T-helper 1 cell treated with Interleukin-12 subunit alpha and Interleukin-12 subunit beta and Interleukin-4 antibody, amounts not matched to agents 30 ng/mL and 1 ng/mL, for 36 hours (primary cell): Measurements from ENCODE around the gene SACM1L. TPM values are rescaled to one million over a fixed set of nuclear protein-coding genes. Genes with fewer than 3 reads are reported as not detected.

Experiments
- intact Hi-C: fragments of 100-400 bp; cut with micrococcal nuclease; formaldehyde crosslinking; loops from one replicate; pipeline ENCODE4 v1.15.1; 2024
- total RNA-seq: library from RNA; stranded (reverse); gene quantifications from 2 replicates; pipeline ENCODE4 v1.2.3, GENCODE V29; 2022

SACM1L gene
- 76.2 and 78.0 TPM in 2 replicates for total RNA-seq

GRCh38 chr3:45688882-45689786 lies at the start of gene SACM1L:
Gene SACM1L, plus strand, starts transcription at chr3:45689396. Its CDS starts 70 bp downstream, at chr3:45689466.
- intact Hi-C loops = loop anchor here (1.0 to 10.0 kb wide), 12 partner anchors 12 to 1594 kb away; partner anchors contain the start of genes FYCO1, KIAA1143, KIF15 and KIF9

GRCh38 chr3:45640091-45640507 lies 49.1 kb upstream of the SACM1L start:
- intact Hi-C loops = no loop called here

- intact Hi-C loops = no loop called here
Observed at GRCh38 chr3:45640724-45641361, 48.4 kb upstream of the SACM1L start.

GRCh38 chr3:45641756-45642155 lies 47.4 kb upstream of the SACM1L start:
- intact Hi-C loops = no loop called here

- intact Hi-C loops = no loop called here
Observed at GRCh38 chr3:45642731-45643152, 46.5 kb upstream of the SACM1L start.

- intact Hi-C loops = no loop called here
Observed at GRCh38 chr3:45644063-45644790, 45.0 kb upstream of the SACM1L start.

GRCh38 chr3:45644791-45645201 lies 44.4 kb upstream of the SACM1L start:
- intact Hi-C loops = no loop called here

GRCh38 chr3:45646051-45646585 lies 43.1 kb upstream of the SACM1L start:
- intact Hi-C loops = no loop called here

GRCh38 chr3:45647148-45647619 lies 42.0 kb upstream of the SACM1L start:
- intact Hi-C loops = no loop called here

- intact Hi-C loops = no loop called here
Observed at GRCh38 chr3:45653205-45653604, 36.0 kb upstream of the SACM1L start.

- intact Hi-C loops = no loop called here
Observed at GRCh38 chr3:45654397-45654944, 34.7 kb upstream of the SACM1L start.

- intact Hi-C loops = loop anchor here (1.0 to 5.0 kb wide), 6 partner anchors 9 to 619 kb away; no protein-coding TSS in a partner anchor
Observed at GRCh38 chr3:45655906-45656305, 33.3 kb upstream of the SACM1L start.

- intact Hi-C loops = loop anchor here (1.0 to 5.0 kb wide), 6 partner anchors 9 to 619 kb away; no protein-coding TSS in a partner anchor
Observed at GRCh38 chr3:45656575-45657363, 32.4 kb upstream of the SACM1L start.

GRCh38 chr3:45657853-45658252 lies 31.3 kb upstream of the SACM1L start:
- intact Hi-C loops = loop anchor here (2.0 to 5.0 kb wide), 2 partner anchors 159 to 447 kb away; no protein-coding TSS in a partner anchor

GRCh38 chr3:45659661-45660566 lies 29.3 kb upstream of the SACM1L start:
- intact Hi-C loops = loop anchor here (5.0 to 10.0 kb wide), 4 partner anchors 157 to 1325 kb away; partner anchors contain the start of genes TCAIM and TMEM158

- intact Hi-C loops = loop anchor here (5.0 to 10.0 kb wide), 3 partner anchors 414 to 1326 kb away; partner anchors contain the start of genes TCAIM and TMEM158
Observed at GRCh38 chr3:45660567-45660901, 28.7 kb upstream of the SACM1L start.

- intact Hi-C loops = loop anchor here (1.0 to 10.0 kb wide), 10 partner anchors 25 to 1330 kb away; partner anchors contain the start of genes LARS2, SACM1L, TCAIM and TMEM158
Observed at GRCh38 chr3:45664578-45664977, 24.6 kb upstream of the SACM1L start.

- intact Hi-C loops = loop anchor here (1.0 to 10.0 kb wide), 7 partner anchors 9 to 1330 kb away; partner anchors contain the start of gene TCAIM
Observed at GRCh38 chr3:45665101-45665572, 24.1 kb upstream of the SACM1L start.
